HUES48 (cell line): ENCODE results near the gene PKN1.
A peak's percentile ranks its signal among the peaks of the same experiment; 100 is the strongest.
"Not testable (repeated sequence)": the region's sequence is repeated elsewhere in the genome, so short reads cannot be mapped to it uniquely, and the experiment has no call there.

Experiments
- H3K27ac ChIP-seq: one replicate; pipeline ENCODE4 v1.7.0; 2013; ENCODE audit warnings: low read depth, low read length, inconsistent platforms
- H3K27me3 ChIP-seq: 2 replicates; pipeline ENCODE4 v1.6.1; 2013; ENCODE audit warnings: mild to moderate bottlenecking, low read length; ENCODE audit not compliant: control insufficient read depth, insufficient read depth
- H3K36me3 ChIP-seq: 2 replicates; pipeline ENCODE4 v1.6.1; 2013; ENCODE audit warnings: low read length; ENCODE audit not compliant: control insufficient read depth, insufficient read depth
- H3K4me1 ChIP-seq: 2 replicates; pipeline ENCODE4 v1.6.1; 2013; ENCODE audit warnings: mild to moderate bottlenecking, low read length; ENCODE audit not compliant: control insufficient read depth, insufficient read depth
- H3K4me3 ChIP-seq: 2 replicates; pipeline ENCODE4 v1.5.1; 2013; ENCODE audit warnings: mild to moderate bottlenecking, low read depth, low read length
- H3K9ac ChIP-seq: 2 replicates; pipeline ENCODE4 v1.6.1; 2013; ENCODE audit warnings: mild to moderate bottlenecking, low read depth, low read length, moderate library complexity
- H3K9me3 ChIP-seq: 2 replicates; pipeline ENCODE4 v1.6.1; 2013; ENCODE audit warnings: low read length; ENCODE audit not compliant: control insufficient read depth, insufficient read depth

The PKN1 gene

DNA sequence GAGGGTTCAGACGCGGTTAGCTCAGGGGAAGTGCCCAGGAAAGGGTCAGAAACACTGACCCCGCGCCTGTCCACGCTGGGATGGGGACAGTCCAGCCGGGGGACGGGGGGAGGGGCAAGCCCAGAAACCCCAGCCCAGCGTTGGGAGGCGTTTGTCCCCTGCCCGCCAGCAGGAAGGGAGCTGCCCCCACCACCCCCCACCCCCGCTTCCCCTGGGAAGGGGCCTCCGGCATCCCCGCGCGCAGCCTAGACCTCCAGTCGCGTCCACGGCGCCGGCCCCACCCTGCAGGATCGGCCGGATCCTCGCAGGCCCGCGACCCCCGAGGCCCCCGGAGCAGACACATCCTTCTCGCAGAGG lies 62.5 kb downstream of the PKN1 start:
- Histone ChIP-seq H3K27me3 (no peaks in the 10 kb centered on the region), H3K36me3 (peaks cover 4% of the 10 kb centered on the region; the same call in 1 of the 2 replicates), H3K4me1 (peaks cover 5% of the 10 kb centered on the region; the same call in 1 of the 2 replicates), H3K4me3 (peak overlapping the region; percentile 85), H3K9me3 (no peaks in the 10 kb centered on the region), H3K9ac (0 out of 2 replicates have a peak overlapping the region, but pooled peaks have one; percentile 40), H3K27ac (peak overlapping the region; percentile 35)

DNA sequence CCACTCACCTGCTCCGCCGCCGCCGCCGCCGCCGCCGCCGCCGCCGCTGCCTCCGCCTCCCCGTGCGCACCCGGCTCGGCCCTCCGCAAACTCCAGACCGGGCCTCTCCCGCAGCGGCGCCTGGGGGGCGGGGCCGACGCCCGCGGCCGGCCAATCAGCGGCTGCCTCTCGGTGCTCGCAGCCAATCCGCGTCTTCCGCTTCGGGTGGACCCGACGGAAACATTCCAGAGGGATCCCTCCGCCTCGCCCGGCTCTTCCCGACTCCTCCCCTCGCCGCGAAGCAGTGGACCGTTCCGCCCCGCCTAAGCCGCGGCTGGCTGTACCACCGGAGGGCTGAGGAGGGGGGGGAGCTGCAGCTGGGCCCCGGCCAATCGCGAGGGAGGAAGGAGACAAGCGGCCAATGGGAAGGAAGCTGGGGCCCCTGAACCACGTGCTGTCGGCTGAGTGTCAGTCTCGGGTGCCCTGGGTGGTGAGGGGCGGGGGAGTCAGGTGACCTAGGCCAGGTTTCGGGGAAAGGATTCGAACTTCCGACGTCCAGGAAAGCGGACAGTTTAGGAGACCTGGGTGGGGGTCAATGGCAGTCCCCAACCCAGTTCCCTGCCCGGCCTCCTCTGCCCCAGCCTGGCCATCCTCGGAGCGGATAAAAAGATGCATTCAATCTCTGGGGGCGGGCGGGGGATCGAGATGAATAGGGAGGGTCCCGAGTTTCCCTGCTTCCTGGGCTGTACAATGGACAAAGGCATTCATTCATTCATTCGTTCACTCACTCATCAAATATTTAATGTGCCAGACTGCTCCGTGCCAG lies 63.1 kb downstream of the PKN1 start, which contains the start of gene GIPC1:
GIPC1 (minus strand) TSS at position 99 of the 805 bp plus-strand sequence. CDS start 13,151 bp downstream, outside the sequence.
- Histone ChIP-seq H3K36me3 (peaks cover 4% of the 10 kb centered on the region; the same call in 1 of the 2 replicates), H3K4me3 (peak within 1 kb of the TSS; percentile 85), H3K9me3 (no peaks in the 10 kb centered on the region), H3K9ac (0 out of 2 replicates have a peak within 1 kb of the TSS, but pooled peaks have one; percentile 40), H3K27ac (peak within 1 kb of the TSS; percentile 35), H3K4me1 (peaks cover 5% of the 10 kb centered on the region; the same call in 1 of the 2 replicates), H3K27me3 (no peaks in the 10 kb centered on the region)

DNA sequence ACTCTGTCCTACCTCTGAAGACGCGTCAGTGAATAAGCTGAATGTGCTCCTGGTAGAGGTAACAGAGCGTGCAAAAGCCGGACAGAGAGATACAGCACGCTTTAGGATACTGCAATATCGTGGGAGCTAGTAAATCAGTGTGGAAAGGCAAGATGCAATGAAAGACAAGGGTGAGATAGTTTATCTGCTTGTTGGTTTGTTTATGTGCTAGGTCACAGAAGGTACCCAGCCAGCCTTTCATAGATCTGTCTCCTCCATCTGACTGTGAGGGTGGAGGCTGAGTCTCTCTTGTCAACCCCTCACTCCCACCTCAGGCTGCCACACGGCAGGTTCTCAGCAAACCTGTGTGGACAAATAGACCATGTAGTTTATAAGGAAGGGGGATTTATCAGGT lies 63.7 kb downstream of the PKN1 start:
- Histone ChIP-seq H3K9me3 (no peaks in the 10 kb centered on the region), H3K4me3 (no peak overlapping the region; the same call in 1 of the 2 replicates), H3K4me1 (peaks cover 5% of the 10 kb centered on the region; the same call in 1 of the 2 replicates), H3K36me3 (no peaks in the 10 kb centered on the region), H3K27me3 (no peaks in the 10 kb centered on the region), H3K9ac (no peak overlapping the region), H3K27ac (no peak overlapping the region)

DNA sequence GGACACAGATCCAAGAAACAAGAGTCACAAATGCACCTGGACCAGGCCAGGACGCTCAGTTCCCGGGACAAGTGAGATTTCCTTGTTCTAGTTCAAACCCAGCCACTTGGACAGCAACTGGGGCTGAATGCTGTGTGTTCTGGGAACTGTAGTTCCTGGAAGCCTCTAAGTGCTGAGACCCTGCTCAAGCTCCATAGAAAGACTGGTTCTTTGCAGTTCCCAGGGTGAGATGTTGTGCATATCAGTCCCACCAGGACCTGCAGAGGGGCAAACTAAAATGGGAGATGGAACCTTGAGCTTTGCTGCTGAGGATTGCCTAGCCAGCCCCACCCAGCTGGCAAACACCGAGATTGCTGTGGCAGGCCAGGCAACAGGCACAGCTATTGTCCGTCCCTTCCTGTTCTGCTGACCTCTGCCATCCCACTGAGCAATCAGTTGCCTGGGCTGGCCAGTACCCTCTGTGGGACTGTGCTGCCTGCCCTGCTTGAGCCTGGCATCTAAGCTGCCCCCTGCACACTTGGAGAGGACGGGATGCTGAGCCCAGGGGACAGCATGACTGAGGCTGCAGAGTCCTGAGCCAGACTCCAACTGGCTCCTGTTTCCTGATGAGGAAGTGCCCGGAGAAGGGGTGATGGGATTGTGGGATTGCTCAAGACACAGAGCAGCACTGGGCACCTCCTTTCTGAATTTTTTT lies 64.3 kb downstream of the PKN1 start:
- no peak overlapping the region for H3K9ac ChIP-seq
- no peak overlapping the region for H3K27ac ChIP-seq

DNA sequence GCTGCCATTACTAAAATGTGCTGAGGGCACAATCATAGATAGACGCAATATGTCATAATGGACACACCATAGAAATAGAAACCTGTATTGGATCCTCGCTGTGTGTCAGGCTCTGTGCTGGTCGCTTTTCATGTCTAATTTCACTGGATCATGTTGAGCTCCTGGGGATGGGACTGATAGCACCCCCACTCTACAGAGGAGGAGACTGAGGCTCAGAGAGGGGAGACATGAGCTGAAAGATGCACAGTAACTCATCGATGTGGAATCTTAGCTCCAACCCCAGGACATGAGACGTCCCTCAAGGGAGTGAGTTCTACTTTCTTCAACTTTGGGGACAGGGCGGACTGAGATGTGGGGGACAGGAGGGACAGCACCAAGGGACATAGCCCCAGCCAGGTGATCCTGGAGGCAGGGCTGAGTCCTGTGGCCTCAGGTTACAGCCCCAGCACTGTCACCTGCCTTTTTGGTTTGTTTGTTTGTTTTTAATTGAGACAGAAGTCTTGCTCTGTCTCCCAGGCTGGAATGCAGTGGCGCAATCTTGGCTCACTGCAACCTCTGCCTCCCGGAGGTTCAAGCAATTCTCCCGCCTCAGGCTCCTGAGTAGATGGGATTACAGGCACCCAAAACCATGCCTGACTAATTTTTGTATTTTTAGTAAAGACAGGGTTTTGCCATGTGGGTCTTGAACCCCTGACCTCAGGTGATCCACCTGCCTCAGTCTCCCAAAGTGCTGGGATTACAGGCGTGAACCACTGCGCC lies 69.4 kb downstream of the PKN1 start:
- no peak overlapping the region for H3K27ac ChIP-seq
- no peaks in the 10 kb centered on the region for H3K27me3 ChIP-seq
- no peaks in the 10 kb centered on the region for H3K36me3 ChIP-seq
- H3K9me3 ChIP-seq = no peaks in the 10 kb centered on the region
- H3K4me3 ChIP-seq = no peak overlapping the region
- no peak overlapping the region for H3K9ac ChIP-seq
- H3K4me1 ChIP-seq = peaks cover 2% of the 10 kb centered on the region; the same call in 1 of the 2 replicates

More for the DNA sequence above, 64.3 kb downstream of the PKN1 start:
- no peaks in the 10 kb centered on the region for H3K9me3 ChIP-seq
- peaks cover 5% of the 10 kb centered on the region; the same call in 1 of the 2 replicates for H3K4me1 ChIP-seq
- no peak overlapping the region for H3K4me3 ChIP-seq
- no peaks in the 10 kb centered on the region for H3K27me3 ChIP-seq
- H3K36me3 ChIP-seq = no peaks in the 10 kb centered on the region

DNA sequence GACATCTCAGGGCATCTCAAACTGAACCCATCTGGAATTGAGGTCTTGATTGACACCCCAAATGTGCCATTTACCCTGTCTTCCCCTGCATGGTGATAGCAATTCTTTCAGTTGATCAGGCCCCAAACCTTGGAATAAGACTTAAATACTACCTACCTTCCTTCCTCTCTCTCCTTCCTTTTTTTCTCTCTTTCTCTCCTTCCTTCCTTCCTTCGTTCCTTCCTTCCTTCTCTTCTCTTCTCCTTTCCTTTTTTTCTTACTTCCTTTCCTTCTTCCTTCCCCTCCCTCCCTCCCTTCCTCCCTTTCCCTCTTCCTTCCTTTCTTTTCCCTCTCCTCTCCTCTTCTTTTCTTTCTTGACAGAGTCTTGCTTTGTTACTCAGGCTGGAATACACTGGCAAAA lies 70.2 kb downstream of the PKN1 start:
- H3K27ac ChIP-seq = no peak overlapping the region
- H3K27me3 ChIP-seq = no peaks in the 10 kb centered on the region
- no peak overlapping the region for H3K9ac ChIP-seq
- H3K4me3 ChIP-seq = no peak overlapping the region
- no peaks in the 10 kb centered on the region for H3K36me3 ChIP-seq
- H3K9me3 ChIP-seq = no peaks in the 10 kb centered on the region
- H3K4me1 ChIP-seq = peaks cover 2% of the 10 kb centered on the region; the same call in 1 of the 2 replicates

DNA sequence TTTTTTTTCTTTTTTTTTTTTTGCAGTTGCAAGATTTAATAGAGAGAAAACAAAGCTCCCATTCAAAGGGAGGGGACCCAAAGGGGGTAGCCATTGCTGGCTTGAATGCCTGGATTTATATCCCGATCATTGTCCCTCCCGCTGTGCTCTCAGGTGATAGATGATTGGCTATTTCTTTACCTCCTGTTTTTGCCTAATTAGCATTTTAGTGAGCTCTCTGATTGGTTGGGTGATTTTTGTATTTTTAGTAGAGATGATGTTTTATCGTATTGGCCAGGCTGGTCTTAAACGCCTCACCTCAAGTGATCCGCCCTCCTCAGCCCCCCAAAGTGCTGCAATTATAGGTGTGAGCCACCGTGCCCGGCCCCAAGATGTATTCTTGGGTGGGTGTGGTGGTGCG lies 71.5 kb downstream of the PKN1 start:
- not testable (repeated sequence) for H3K9me3 ChIP-seq, H3K27me3 ChIP-seq, H3K4me3 ChIP-seq, H3K27ac ChIP-seq, H3K9ac ChIP-seq, H3K36me3 ChIP-seq, H3K4me1 ChIP-seq

DNA sequence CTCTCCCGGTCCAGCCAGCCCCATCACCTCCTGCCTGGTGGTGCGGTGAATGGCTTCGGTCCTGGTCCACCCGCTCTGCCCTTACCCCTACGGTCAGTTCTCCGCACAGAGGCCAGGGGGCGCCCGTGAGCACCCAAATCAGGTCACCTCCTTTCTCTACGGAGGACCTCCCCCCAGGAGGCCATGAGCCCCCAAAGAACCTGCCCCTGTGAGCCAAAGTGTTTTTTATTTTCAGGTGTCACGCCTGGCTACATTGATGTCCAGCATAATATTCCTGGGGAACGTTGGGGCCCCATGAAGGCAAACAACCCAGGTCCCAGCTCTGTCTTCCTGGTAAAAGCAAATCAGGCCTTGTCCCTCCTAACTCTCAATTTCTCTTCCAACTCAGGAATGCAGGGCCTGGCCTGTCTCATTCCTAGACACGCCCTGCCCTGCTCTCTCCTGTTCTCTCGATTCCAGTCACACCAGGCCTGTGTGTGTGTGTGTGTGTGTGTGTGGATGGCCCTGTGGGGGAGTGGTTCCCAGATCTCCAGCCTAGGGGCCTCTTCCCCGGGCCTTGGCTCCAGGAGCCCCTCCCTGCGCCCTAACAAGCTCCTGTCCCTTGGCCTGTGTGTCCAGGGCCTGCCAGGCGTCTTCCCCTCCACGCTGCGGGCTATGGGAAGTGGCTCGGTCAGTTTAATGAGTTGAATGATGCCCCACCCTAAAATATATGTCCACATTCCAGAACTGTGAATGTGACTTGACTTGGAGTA lies 72.6 kb downstream of the PKN1 start:
- Histone ChIP-seq H3K4me3 (no peak overlapping the region), H3K27me3 (no peaks in the 10 kb centered on the region), H3K27ac (no peak overlapping the region), H3K9ac (no peak overlapping the region), H3K4me1 (peaks cover 2% of the 10 kb centered on the region; the same call in 1 of the 2 replicates), H3K36me3 (no peaks in the 10 kb centered on the region), H3K9me3 (no peaks in the 10 kb centered on the region)

DNA sequence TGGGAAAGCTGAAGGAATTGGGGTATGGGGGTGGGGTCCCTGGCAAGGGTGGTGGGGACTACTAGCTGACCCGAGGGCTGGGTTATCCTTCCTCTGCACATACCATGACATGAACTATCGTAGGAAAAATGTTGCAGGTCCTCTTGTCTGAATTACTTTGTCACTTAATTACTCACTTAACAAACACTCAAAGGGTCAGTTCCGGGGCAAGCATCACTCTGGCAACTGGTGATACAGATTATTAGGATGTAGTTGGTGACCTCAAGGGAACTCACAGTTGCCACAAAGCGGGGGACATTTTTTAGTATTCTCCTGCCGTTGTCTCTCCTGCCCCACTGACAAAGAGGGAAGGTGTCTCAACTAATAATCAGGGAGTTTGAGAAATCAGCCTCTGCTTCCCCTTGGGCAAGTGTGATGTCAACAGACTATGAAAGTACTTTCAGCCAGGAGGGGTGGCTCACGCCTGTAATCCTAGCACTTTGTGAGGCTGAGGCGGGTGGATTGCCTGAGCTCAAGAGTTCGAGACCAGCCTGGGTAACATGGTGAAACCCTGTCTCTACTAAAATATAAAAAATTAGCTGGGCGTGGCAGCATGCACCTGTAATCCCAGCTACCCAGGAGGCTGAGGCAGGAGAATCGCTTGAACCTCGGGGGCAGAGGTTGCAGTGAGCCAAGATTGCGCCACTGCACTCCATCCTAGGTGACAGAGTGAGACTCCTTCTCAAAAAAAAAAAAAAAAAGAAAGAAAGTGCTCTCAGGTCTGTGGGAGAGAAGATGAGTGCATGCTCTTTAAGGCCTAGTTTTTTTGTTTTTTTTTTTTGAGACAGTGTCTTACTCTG lies 74.8 kb downstream of the PKN1 start:
- Histone ChIP-seq H3K4me1 (peaks cover 2% of the 10 kb centered on the region; the same call in 1 of the 2 replicates), H3K9ac (no peak overlapping the region), H3K36me3 (no peaks in the 10 kb centered on the region), H3K9me3 (no peaks in the 10 kb centered on the region), H3K27ac (no peak overlapping the region), H3K27me3 (no peaks in the 10 kb centered on the region), H3K4me3 (no peak overlapping the region)
